Measurements from ENCODE around the gene RLF.

Gene RLF

GRCh38 chr1:40239626-40240025 is 78.4 kb downstream of the RLF start:
- no peak for TF ChIP-seq CTCF (IDR thresholded peaks at IDR 0.05; ENCODE audit: low read depth, low read length, missing control alignments)
- Histone ChIP-seq H3K27ac (no peak overlapping the region), H3K36me3 (replicated peaks) (peaks cover 29% of the 10 kb centered on the region), H3K4me3 (ENCODE audit: low read depth, low read length) (no peak overlapping the region), H3K27me3 (replicated peaks) (no peaks in the 10 kb centered on the region)
- in situ Hi-C loops (cut with HindIII; ENCODE audit: low pct_ligation_motif_present, low sequenced_read_pairs): no loop called here
- no peak for DNase-seq

GRCh38 chr1:40240390-40240789 is 79.2 kb downstream of the RLF start:
- TF ChIP-seq CTCF (IDR thresholded peaks at IDR 0.05; ENCODE audit: low read depth, low read length, missing control alignments): no peak
- DNase-seq: no peak
- Histone ChIP-seq H3K36me3 (replicated peaks) (peaks cover 29% of the 10 kb centered on the region), H3K27me3 (replicated peaks) (no peaks in the 10 kb centered on the region), H3K27ac (no peak overlapping the region), H3K4me3 (ENCODE audit: low read depth, low read length) (no peak overlapping the region)
- in situ Hi-C loops (cut with HindIII; ENCODE audit: low pct_ligation_motif_present, low sequenced_read_pairs): no loop called here

GRCh38 chr1:40241362-40241761 is 80.2 kb downstream of the RLF start:
- TF ChIP-seq CTCF (IDR thresholded peaks at IDR 0.05; ENCODE audit: low read depth, low read length, missing control alignments): no peak
- no peak overlapping the region for H3K4me3 ChIP-seq (ENCODE audit: low read depth, low read length)
- H3K36me3 ChIP-seq (replicated peaks): peaks cover 22% of the 10 kb centered on the region
- DNase-seq: no peak
- in situ Hi-C loops (cut with HindIII; ENCODE audit: low pct_ligation_motif_present, low sequenced_read_pairs): no loop called here
- peak overlapping the region; percentile 81 for H3K27ac ChIP-seq
- H3K27me3 ChIP-seq (replicated peaks): no peaks in the 10 kb centered on the region

GRCh38 chr1:40243351-40243750 is 82.2 kb downstream of the RLF start:
- no peak for TF ChIP-seq CTCF (IDR thresholded peaks at IDR 0.05; ENCODE audit: low read depth, low read length, missing control alignments)
- in situ Hi-C loops (cut with HindIII; ENCODE audit: low pct_ligation_motif_present, low sequenced_read_pairs): no loop called here
- DNase-seq: no peak
- Histone ChIP-seq H3K27me3 (replicated peaks) (no peaks in the 10 kb centered on the region), H3K27ac (peak overlapping the region; percentile 35), H3K36me3 (replicated peaks) (peaks cover 5% of the 10 kb centered on the region), H3K4me3 (ENCODE audit: low read depth, low read length) (no peak overlapping the region)

GRCh38 chr1:40244138-40244744 is 83.1 kb downstream of the RLF start:
- no peaks in the 10 kb centered on the region for H3K36me3 ChIP-seq (replicated peaks)
- no peak for TF ChIP-seq CTCF (IDR thresholded peaks at IDR 0.05; ENCODE audit: low read depth, low read length, missing control alignments)
- no peak for DNase-seq

GRCh38 chr1:40245686-40246085 is 84.5 kb downstream of the RLF start:
- Histone ChIP-seq H3K36me3 (replicated peaks) (no peaks in the 10 kb centered on the region), H3K4me3 (ENCODE audit: low read depth, low read length) (no peak overlapping the region)
- in situ Hi-C loops (cut with HindIII; ENCODE audit: low pct_ligation_motif_present, low sequenced_read_pairs): no loop called here

More at GRCh38 chr1:40244138-40244744, 83.1 kb downstream of the RLF start:
- no peak overlapping the region for H3K4me3 ChIP-seq (ENCODE audit: low read depth, low read length)
- in situ Hi-C loops (cut with HindIII; ENCODE audit: low pct_ligation_motif_present, low sequenced_read_pairs): no loop called here
- no peaks in the 10 kb centered on the region for H3K27me3 ChIP-seq (replicated peaks)
- H3K27ac ChIP-seq: no peak overlapping the region

More at GRCh38 chr1:40245686-40246085, 84.5 kb downstream of the RLF start:
- Histone ChIP-seq H3K27me3 (replicated peaks) (no peaks in the 10 kb centered on the region), H3K27ac (no peak overlapping the region)
- no peak for DNase-seq
- TF ChIP-seq CTCF (IDR thresholded peaks at IDR 0.05; ENCODE audit: low read depth, low read length, missing control alignments): no peak

Data from brain microvascular endothelial cell (primary cell).